Urinary bladder (tissue), 4 donors: Measurements from ENCODE around the gene DAGLB. TPM values are rescaled to one million over a fixed set of nuclear protein-coding genes. Genes with fewer than 3 reads are reported as not detected.

ENCODE experiments used
- DNase-seq: peaks from one replicate; pipeline ENCODE4 v3.0.0-alpha.2; 2015; ENCODE audit errors: extremely low spot score
- H3K27ac ChIP-seq: one replicate; pipeline ENCODE4 v1.5.1; 2013; ENCODE audit warnings: low read depth, mild to moderate bottlenecking, moderate library complexity
- H3K36me3 ChIP-seq: one replicate; pipeline ENCODE4 v1.6.1; 2013; ENCODE audit warnings: mild to moderate bottlenecking, moderate library complexity; ENCODE audit not compliant: insufficient read depth
- H3K4me1 ChIP-seq: one replicate; pipeline ENCODE4 v1.6.1; 2013; ENCODE audit warnings: mild to moderate bottlenecking, moderate library complexity; ENCODE audit not compliant: insufficient read depth
- H3K4me3 ChIP-seq: one replicate; pipeline ENCODE4 v1.5.1; 2013; ENCODE audit warnings: low read depth, low read length
- WGBS: extraction: QIAGEN DNeasy Blood & Tissue Kit; methylation state at CpG from one replicate; pipeline ENCODE4 v1.1.7; 2013; 5-methylcytosine and 5-hydroxymethylcytosine counted together
- polyA plus RNA-seq: library from polyadenylated mRNA; stranded (reverse); fragments of 200-250 nt; gene quantifications from one replicate; pipeline ENCODE4 v1.2.3, GENCODE V29; 2013
- total RNA-seq: library from RNA; depleted of rRNA; stranded (reverse); fragments of >200 nt; gene quantifications from one replicate; pipeline ENCODE4 v1.2.3, GENCODE V29; 2014
- donor health status: healthy with polysubstance abuse.
- donor health status: healthy.

Gene DAGLB, protein sequence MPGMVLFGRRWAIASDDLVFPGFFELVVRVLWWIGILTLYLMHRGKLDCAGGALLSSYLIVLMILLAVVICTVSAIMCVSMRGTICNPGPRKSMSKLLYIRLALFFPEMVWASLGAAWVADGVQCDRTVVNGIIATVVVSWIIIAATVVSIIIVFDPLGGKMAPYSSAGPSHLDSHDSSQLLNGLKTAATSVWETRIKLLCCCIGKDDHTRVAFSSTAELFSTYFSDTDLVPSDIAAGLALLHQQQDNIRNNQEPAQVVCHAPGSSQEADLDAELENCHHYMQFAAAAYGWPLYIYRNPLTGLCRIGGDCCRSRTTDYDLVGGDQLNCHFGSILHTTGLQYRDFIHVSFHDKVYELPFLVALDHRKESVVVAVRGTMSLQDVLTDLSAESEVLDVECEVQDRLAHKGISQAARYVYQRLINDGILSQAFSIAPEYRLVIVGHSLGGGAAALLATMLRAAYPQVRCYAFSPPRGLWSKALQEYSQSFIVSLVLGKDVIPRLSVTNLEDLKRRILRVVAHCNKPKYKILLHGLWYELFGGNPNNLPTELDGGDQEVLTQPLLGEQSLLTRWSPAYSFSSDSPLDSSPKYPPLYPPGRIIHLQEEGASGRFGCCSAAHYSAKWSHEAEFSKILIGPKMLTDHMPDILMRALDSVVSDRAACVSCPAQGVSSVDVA
- 10.3 TPM for total RNA-seq
- 8.1 TPM for polyA plus RNA-seq

DNA sequence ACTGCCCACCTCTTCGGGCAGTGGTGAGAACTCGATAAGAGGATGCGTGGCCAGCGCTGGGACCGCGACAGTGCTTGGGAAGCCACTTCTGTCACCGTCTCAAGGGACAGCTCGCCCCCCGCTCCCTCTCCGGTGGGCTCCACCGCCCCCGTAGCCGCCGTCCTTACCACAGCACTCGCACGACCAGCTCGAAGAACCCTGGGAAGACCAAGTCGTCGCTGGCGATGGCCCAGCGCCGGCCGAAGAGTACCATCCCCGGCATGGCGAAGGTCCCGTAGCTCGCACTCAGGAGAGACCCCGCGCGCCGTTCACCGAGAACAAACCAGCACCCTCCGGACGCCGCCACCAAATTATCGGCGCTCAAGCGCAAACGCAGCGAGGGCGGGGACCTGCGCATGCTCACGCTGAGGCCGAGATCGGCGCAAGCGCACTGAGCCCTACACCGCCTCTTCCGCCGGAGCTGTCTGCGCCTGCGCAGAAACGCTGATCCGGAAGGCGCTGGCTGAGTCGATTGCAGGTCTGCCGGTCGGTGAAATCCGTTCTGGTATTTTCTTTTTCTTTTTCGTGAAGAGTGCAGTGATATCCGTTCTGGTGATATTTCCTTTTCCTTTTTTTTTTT, at the start of gene DAGLB:
DAGLB (minus strand) TSS at position 374 of the 619 bp plus-strand sequence; CDS start at position 262, 112 bp downstream.
- H3K4me1 ChIP-seq: no peaks in the 10 kb centered on the region
- peak within 1 kb of the TSS; percentile 69 for H3K4me3 ChIP-seq
- no peaks in the 10 kb centered on the region for H3K36me3 ChIP-seq
- peak; percentile 77 for DNase-seq
- WGBS: under 1% methylated on average over 61 of the region's 61 CpGs
- peak within 1 kb of the TSS; percentile 52 for H3K27ac ChIP-seq

DNA sequence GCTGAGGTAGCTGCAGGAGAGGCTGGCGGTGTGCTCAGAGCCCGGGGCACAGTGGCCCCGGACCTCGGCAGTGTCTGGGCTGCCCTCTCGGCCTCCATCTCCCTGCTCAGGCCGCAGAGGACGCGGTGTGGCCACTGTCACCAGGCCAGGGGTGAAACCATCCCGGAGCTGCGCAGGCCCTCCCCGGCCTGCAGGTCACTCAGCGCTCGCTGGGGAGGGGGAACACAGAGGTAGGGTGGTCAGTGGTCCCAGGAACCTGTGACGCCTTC, 49.8 kb upstream of the DAGLB start:
- WGBS: 95% methylated on average over 14 of the region's 14 CpGs
- H3K4me1 ChIP-seq: no peaks in the 10 kb centered on the region
- no peaks in the 10 kb centered on the region for H3K36me3 ChIP-seq
- H3K4me3 ChIP-seq: no peak overlapping the region
- DNase-seq: no peak
- no peak overlapping the region for H3K27ac ChIP-seq

DNA sequence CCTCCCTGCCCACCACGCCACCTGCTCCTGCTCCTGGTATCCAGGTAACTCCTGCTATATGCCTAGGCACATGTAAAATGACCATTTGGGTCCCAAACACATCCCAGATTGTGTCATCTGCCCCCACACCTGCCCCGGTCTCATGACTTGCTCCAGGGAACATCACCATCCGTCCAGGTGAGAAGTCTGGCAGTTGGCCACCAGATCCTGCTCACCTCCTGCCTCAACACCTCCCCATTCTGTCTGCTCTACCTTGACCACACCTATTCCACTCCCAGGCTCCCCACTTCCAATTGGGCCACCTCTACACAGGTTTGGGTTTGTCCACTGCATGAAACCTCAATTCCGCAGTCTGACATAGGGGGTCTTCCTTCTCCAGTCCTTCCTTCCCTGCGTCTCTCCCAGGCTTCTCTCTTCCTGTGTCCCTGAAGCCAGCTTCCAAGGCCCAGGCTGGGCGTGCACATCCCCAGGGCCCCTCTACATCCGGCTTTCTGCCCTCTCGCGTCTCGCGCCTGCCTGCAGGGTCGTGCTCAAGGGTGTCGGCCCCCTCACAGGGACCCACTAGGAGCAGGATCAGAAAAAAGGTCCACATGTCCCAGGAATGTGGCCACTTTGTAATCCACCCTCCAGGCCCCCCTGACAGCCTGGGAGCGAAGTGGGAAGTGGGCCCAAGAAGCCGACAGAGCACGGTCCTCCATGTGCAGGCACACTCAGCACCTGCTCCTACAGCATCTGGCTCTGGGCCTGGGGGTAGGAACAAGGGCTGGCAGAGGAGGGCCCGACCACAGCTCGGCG, 49.3 kb upstream of the DAGLB start:
- no peaks in the 10 kb centered on the region for H3K36me3 ChIP-seq
- 79% methylated on average over 19 of the region's 19 CpGs for WGBS
- H3K4me1 ChIP-seq: no peaks in the 10 kb centered on the region
- DNase-seq: no peak
- H3K4me3 ChIP-seq: no peak overlapping the region
- H3K27ac ChIP-seq: no peak overlapping the region

DNA sequence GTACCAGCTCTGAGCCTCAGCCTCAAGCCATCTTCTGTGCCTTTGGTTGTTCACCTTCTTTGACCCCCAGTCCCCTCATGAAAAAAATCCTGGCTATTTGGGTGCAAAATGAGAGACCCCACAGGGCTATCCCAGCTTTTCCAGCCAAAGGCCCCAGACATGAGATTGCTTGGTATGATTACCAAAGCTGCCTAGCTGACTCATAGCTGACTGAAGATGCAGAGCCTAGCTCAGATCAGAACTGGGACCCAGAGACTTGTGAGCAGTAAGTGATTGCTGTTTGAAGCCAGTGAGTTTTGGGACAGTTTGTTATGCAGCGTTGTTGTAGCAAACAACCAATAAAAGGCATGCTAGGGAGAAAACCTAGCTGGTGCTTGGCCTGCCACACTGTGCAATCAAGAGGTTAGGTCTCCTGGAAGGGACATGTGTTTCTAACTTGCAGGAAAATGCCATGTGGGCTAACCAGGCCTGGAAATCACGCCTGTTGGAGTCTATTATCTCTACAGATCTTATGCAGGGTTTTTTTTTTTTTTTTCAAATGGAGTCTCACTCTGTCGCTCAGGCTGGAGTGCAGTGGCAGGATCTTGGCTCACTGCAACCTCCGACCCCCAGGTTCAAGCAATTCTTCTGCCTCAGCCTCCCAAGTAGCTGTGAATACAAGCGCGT, 48.0 kb upstream of the DAGLB start:
- WGBS: 88% methylated on average over 6 of the region's 6 CpGs
- no peak overlapping the region for H3K27ac ChIP-seq
- no peaks in the 10 kb centered on the region for H3K4me1 ChIP-seq
- H3K36me3 ChIP-seq: no peaks in the 10 kb centered on the region
- no peak overlapping the region for H3K4me3 ChIP-seq
- no peak for DNase-seq

DNA sequence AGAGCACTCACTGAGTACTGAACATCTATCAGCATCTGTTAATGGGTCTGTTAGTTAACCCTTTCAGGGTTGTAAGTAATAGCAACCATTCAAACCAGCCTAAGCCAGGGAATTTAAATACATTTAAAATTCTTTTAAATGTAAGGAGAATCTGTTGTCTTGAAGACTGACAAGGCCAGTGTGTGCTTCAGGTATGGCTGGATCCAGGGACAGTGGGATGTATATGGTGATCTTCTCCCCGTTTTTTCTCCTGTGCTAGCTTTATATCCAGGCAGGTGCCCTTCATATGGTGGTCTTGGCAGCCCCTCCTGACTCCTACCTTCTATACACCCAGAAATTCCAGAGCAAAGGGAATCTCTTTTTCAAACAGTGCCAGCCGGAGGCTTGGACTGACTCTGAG, 46.6 kb upstream of the DAGLB start:
- Histone ChIP-seq H3K4me3 (no peak overlapping the region), H3K36me3 (no peaks in the 10 kb centered on the region), H3K27ac (no peak overlapping the region), H3K4me1 (no peaks in the 10 kb centered on the region)
- 71% methylated on average over 2 of the region's 2 CpGs for WGBS
- DNase-seq: no peak

DNA sequence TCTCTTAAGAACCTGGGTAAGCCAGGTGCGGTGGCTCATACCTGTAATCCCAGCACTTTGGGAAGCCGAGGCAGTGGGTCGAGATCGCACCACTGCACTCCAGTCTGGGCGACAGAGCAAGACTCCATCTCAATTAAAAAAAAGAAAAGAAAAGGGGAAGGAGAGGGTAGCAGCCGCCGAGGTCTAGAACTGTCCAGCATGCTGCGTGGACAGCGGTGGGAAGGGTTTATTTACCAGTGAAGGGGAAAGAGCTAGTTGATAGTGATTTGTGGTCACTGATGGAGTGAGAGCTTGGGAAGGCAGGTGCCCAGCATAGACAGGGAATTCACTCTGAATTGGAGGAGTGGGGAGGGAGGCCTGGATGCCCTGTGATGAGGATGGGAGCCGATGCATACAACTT, 43.4 kb upstream of the DAGLB start:
- 86% methylated on average over 10 of the region's 10 CpGs for WGBS
- Histone ChIP-seq H3K4me1 (no peaks in the 10 kb centered on the region), H3K4me3 (no peak overlapping the region), H3K36me3 (no peaks in the 10 kb centered on the region), H3K27ac (no peak overlapping the region)
- DNase-seq: no peak

DNA sequence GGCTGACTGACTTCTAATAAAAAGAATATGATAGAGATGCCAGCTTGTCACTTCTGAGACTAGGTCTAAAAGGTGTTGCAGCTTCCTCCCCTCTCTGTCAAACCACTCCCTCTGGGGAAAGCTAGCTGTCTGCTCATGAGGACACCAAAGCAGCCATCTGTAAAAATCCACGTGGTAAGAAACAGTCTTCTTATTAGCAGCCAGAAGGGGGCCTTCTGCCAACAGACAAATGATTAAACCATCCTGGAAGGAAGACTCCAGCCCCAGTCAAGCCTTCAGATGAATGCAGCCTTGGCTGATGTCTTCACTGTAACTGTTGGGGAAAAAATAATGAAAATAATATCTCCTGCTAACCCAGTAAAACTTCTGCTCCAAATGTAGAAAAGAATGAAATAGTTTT, 41.9 kb upstream of the DAGLB start:
- Histone ChIP-seq H3K4me1 (no peaks in the 10 kb centered on the region), H3K36me3 (no peaks in the 10 kb centered on the region), H3K27ac (no peak overlapping the region), H3K4me3 (no peak overlapping the region)
- no peak for DNase-seq
- 29% methylated on average over 1 of the region's 1 CpG for WGBS

DNA sequence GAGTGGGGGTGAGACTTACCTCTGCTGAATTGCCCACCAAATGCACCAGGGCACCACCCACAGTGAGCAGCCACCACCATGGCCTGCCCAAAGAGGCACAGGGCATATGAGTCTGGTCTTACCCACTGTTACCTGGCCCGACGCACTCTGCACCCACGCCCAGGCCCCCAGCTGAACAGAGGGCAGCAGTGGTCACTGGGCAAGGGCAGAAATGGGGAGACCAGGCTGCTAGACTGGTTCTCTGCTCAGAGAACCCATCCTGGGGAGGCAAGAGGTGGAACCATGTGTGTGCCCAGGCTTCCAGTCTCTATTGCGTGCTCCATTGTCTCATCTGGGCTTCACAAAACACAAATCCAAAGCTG, 39.4 kb upstream of the DAGLB start:
- no peak overlapping the region for H3K4me3 ChIP-seq
- no peak for DNase-seq
- H3K36me3 ChIP-seq: no peaks in the 10 kb centered on the region
- peaks cover 1% of the 10 kb centered on the region for H3K4me1 ChIP-seq
- WGBS: 90% methylated on average over 4 of the region's 4 CpGs
- no peak overlapping the region for H3K27ac ChIP-seq

DNA sequence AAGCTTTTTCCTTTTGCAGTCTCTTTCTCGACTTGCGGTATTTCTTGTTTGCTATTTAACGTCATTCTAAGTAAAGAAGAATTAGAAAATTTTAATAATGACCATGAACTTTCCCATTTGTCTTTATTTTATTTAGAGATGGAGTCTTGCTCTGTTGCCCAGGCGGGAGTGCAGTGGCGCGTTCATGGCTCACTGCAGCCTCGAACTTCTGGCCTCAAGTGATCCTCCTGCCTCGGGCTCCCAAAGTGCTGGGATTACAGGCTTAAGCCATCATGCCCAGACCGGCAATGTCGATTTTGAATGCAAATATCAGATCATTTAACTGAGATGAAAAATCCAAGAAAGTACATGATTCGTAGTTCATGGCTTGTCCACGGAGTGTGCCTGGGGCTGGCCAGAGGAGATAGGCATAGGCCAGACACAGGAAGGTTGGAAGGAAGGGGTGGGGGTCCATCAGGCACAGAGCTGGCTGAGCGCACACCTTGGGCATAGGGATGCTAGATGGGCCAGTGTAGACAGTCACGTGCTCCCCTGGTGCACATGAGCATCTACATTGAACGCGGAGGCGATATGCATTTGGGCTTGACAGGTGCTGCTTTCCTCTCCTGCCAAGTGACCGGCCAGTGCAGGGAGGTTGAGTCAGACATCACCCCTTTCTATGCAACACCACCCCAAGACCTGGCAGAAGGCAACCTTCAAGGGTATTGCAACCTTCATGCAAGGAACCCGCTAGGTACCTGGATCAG, 38.9 kb upstream of the DAGLB start:
- Histone ChIP-seq H3K4me1 (peaks cover 1% of the 10 kb centered on the region), H3K4me3 (no peak overlapping the region), H3K36me3 (no peaks in the 10 kb centered on the region), H3K27ac (no peak overlapping the region)
- WGBS: 94% methylated on average over 19 of the region's 19 CpGs
- no peak for DNase-seq

DNA sequence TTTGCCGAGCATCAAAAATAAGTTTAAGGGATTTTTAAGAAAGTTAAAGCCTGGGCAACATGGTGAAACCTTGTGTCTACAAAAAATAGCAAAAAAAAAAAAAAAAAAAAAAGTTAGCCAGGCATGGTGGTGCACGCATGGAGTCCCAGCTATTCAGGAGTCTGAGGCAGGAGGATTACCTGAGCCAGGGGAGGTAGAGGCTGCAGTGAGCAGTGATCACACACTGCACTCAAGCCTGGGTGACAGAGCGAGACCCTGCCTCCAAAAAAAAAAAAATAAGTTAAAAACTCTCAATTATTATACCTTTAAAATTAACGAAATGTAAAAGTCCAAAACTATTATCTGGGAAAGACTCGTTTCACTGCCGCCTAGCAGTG, 35.0 kb upstream of the DAGLB start:
- H3K4me1 ChIP-seq: peaks cover 1% of the 10 kb centered on the region
- DNase-seq: no peak
- H3K4me3 ChIP-seq: peak overlapping the region; percentile 97
- H3K36me3 ChIP-seq: no peaks in the 10 kb centered on the region
- 22% methylated on average over 6 of the region's 6 CpGs for WGBS
- no peak overlapping the region for H3K27ac ChIP-seq

DNA sequence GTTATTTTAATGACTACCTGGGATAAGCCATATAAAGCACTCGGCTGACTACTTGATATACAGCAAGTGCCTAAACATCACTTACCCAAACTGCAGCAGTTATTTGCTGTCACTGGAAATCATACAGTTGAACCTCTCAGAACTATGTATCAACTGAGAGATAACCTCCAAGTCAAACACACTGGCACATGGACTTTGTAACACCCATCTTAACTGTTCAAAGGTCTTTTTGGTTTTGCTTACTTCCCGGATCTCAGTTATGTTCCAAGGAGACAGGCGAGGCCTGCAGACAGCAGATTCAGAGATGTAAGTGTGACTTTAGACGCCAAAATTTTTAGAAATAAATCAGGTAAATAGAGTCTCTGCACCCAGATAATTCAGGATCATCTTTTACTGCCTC, 34.6 kb upstream of the DAGLB start:
- Histone ChIP-seq H3K27ac (no peak overlapping the region), H3K4me3 (no peak overlapping the region), H3K36me3 (no peaks in the 10 kb centered on the region), H3K4me1 (peaks cover 1% of the 10 kb centered on the region)
- 53% methylated on average over 4 of the region's 4 CpGs for WGBS
- no peak for DNase-seq

DNA sequence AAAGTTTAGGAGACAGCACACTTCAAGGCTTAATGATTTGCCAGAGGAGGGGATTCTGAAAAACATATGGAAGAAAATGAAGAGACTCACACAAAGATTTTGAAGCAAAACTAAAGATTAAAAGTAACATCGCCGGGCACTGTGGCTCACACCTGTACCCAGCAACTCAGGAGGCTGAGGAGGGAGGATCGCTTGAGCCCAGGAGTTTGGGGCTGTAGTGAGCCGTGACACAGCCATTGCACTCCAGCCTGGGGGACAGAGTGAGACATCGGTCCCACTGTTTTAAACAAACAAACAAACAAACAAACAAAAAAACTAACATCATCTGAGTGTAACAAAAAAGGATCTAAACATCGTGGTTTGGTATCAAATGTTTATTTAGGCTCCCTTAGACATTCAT, 33.7 kb upstream of the DAGLB start:
- H3K4me1 ChIP-seq: peaks cover 3% of the 10 kb centered on the region

DNA sequence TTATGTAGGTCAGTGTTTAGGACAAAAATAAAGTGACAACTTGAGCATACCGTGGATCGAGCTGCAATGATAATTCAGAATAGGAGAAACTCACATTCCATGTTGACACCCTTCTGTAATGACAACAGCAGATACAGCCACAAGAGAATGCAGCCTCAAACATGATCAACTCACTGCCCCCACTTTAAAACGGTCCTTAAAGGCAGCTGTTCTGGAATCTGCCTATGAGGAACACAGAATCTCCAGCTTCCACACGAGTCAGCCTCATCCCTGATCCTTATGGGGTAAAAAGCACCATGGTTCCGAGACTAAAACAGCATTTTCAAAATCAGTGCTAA, 32.5 kb upstream of the DAGLB start:
- H3K27ac ChIP-seq: no peak overlapping the region
- peaks cover 3% of the 10 kb centered on the region for H3K4me1 ChIP-seq
- no peaks in the 10 kb centered on the region for H3K36me3 ChIP-seq
- H3K4me3 ChIP-seq: no peak overlapping the region
- 55% methylated on average over 5 of the region's 5 CpGs for WGBS
- no peak for DNase-seq

More for the DNA sequence above, 33.7 kb upstream of the DAGLB start:
- no peak overlapping the region for H3K27ac ChIP-seq
- H3K36me3 ChIP-seq: no peaks in the 10 kb centered on the region
- WGBS: 75% methylated on average over 6 of the region's 6 CpGs
- no peak for DNase-seq
- no peak overlapping the region for H3K4me3 ChIP-seq
